Measurements from ENCODE around the gene DVL1.

GRCh38 chr1:1296070-1297061, 52.9 kb downstream of the DVL1 start:
- no peak for TF ChIP-seq CBFB (CRISPR knock-in tag; IDR thresholded peaks at IDR 0.05; ENCODE audit: low read depth)
- no peak for TF ChIP-seq MAX (CRISPR knock-in tag; IDR thresholded peaks at IDR 0.05)
- no peak for TF ChIP-seq CTCF (IDR thresholded peaks at IDR 0.05)
- no peak for TF ChIP-seq ZBTB21 (CRISPR knock-in tag; IDR thresholded peaks at IDR 0.05; ENCODE audit: borderline replicate concordance)
- TF ChIP-seq ATF6 (CRISPR knock-in tag; IDR thresholded peaks at IDR 0.05), result no peak
- no peak for TF ChIP-seq SP1 (CRISPR knock-in tag; conservative IDR thresholded peaks at IDR 0.05)
- no peak for TF ChIP-seq ATF1 (CRISPR knock-in tag; IDR thresholded peaks at IDR 0.05)
- no peak for TF ChIP-seq ZSCAN18 (CRISPR knock-in tag; IDR thresholded peaks at IDR 0.05)
- TF ChIP-seq ZNF232 (CRISPR knock-in tag; IDR thresholded peaks at IDR 0.05), result no peak
- TF ChIP-seq ETV6 (CRISPR knock-in tag; IDR thresholded peaks at IDR 0.05), result no peak

Data from WTC11 (cell line).